ENCODE measurements around the gene HBG2. TPM values are rescaled to one million over a fixed set of nuclear protein-coding genes. Genes with fewer than 3 reads are reported as not detected.
"Not testable (repeated sequence)": the region's sequence is repeated elsewhere in the genome, so short reads cannot be mapped to it uniquely, and the experiment has no call there.

HBG2 gene
- total RNA-seq = 0.94 TPM
- long read RNA-seq = 0 reads

- intact Hi-C loops (cut with DNase I); DNase-seq (ENCODE audit: low spot score): not testable (repeated sequence)
These were observed at the start of gene HBG2 for GRCh38 chr11:5254646-5255413. Gene HBG2 (minus strand): TSS chr11:5254781. CDS start chr11:5254728, 53 bp downstream.

- no peak for DNase-seq (ENCODE audit: low spot score)
- intact Hi-C loops (cut with DNase I) = no loop called here
These were observed 49.5 kb upstream of the HBG2 start for GRCh38 chr11:5304046-5304445.

- no peak for DNase-seq (ENCODE audit: low spot score)
- intact Hi-C loops (cut with DNase I) = no loop called here
These were observed 49.0 kb upstream of the HBG2 start for GRCh38 chr11:5303626-5304025.

- DNase-seq (ENCODE audit: low spot score) = no peak
- intact Hi-C loops (cut with DNase I) = no loop called here
These were observed 47.3 kb upstream of the HBG2 start, which contains the start of gene OR51B4 for GRCh38 chr11:5301846-5302245. Gene OR51B4 (minus strand): TSS chr11:5301946. CDS start chr11:5301946, 0 bp downstream.

GRCh38 chr11:5300251-5300650, 45.7 kb upstream of the HBG2 start:
- no peak for DNase-seq (ENCODE audit: low spot score)
- intact Hi-C loops (cut with DNase I) = no loop called here

- intact Hi-C loops (cut with DNase I) = no loop called here
- no peak for DNase-seq (ENCODE audit: low spot score)
These were observed 43.9 kb upstream of the HBG2 start for GRCh38 chr11:5298451-5298850.

GRCh38 chr11:5297721-5298323, 43.2 kb upstream of the HBG2 start:
- intact Hi-C loops (cut with DNase I) = no loop called here

GRCh38 chr11:5294342-5294995, 39.9 kb upstream of the HBG2 start:
- not testable (repeated sequence) for DNase-seq (ENCODE audit: low spot score)

More at GRCh38 chr11:5297721-5298323, 43.2 kb upstream of the HBG2 start:
- DNase-seq (ENCODE audit: low spot score) = no peak

GRCh38 chr11:5293028-5293427, 38.4 kb upstream of the HBG2 start:
- DNase-seq (ENCODE audit: low spot score) = no peak
- intact Hi-C loops (cut with DNase I) = no loop called here

More at GRCh38 chr11:5294342-5294995, 39.9 kb upstream of the HBG2 start:
- intact Hi-C loops (cut with DNase I) = not testable (repeated sequence)

GRCh38 chr11:5291207-5291838, 36.7 kb upstream of the HBG2 start:
- intact Hi-C loops (cut with DNase I) = no loop called here
- no peak for DNase-seq (ENCODE audit: low spot score)

- no peak for DNase-seq (ENCODE audit: low spot score)
- intact Hi-C loops (cut with DNase I) = no loop called here
These were observed 35.5 kb upstream of the HBG2 start for GRCh38 chr11:5290106-5290505.

- intact Hi-C loops (cut with DNase I) = no loop called here
These were observed 35.1 kb upstream of the HBG2 start for GRCh38 chr11:5289696-5290095.

GRCh38 chr11:5288906-5289550, 34.4 kb upstream of the HBG2 start:
- DNase-seq (ENCODE audit: low spot score) = no peak
- intact Hi-C loops (cut with DNase I) = no loop called here

More at GRCh38 chr11:5289696-5290095, 35.1 kb upstream of the HBG2 start:
- no peak for DNase-seq (ENCODE audit: low spot score)

GRCh38 chr11:5288108-5288905, 33.7 kb upstream of the HBG2 start:
- DNase-seq (ENCODE audit: low spot score) = no peak
- intact Hi-C loops (cut with DNase I) = no loop called here

- no peak for DNase-seq (ENCODE audit: low spot score)
- intact Hi-C loops (cut with DNase I) = no loop called here
These were observed 32.3 kb upstream of the HBG2 start for GRCh38 chr11:5286901-5287300.

- intact Hi-C loops (cut with DNase I) = no loop called here
- DNase-seq (ENCODE audit: low spot score) = no peak
These were observed 31.8 kb upstream of the HBG2 start for GRCh38 chr11:5286351-5286750.

- intact Hi-C loops (cut with DNase I) = no loop called here
- no peak for DNase-seq (ENCODE audit: low spot score)
These were observed 31.2 kb upstream of the HBG2 start for GRCh38 chr11:5285703-5286340.

GRCh38 chr11:5284637-5285036, 30.1 kb upstream of the HBG2 start:
- intact Hi-C loops (cut with DNase I) = no loop called here
- no peak for DNase-seq (ENCODE audit: low spot score)
